AG04450 (cell line): Measurements from ENCODE around the gene CDC42. TPM values are rescaled to one million over a fixed set of nuclear protein-coding genes. Genes with fewer than 3 reads are reported as not detected.

Source experiments
- CTCF ChIA-PET: fragments of 300-600, 350-600 bp; formaldehyde crosslinking; extraction: SDS; loops from one replicate; lab custom pipeline; 2022; ENCODE audit warnings: antibody characterized with exemption, inconsistent platforms; lab: Charles Lee
- POLR2A ChIA-PET: fragments of 350-600 bp; formaldehyde crosslinking; extraction: SDS; loops from one replicate; lab custom pipeline; 2021; ENCODE audit warnings: antibody characterized with exemption, inconsistent platforms; lab: Yijun Ruan, JAX
- DNase-seq: peaks from one replicate; pipeline ENCODE4 v3.0.0-alpha.2; 2011; ENCODE audit warnings: low read depth, low spot score
- H3K27ac ChIP-seq: one replicate; pipeline ENCODE4 v1.5.1; 2012; ENCODE audit warnings: low read depth, low read length, control low read depth
- H3K27me3 ChIP-seq: one replicate; pipeline ENCODE4 v1.6.0; 2012; ENCODE audit warnings: low read length; ENCODE audit not compliant: control insufficient read depth, insufficient read depth
- H3K4me3 ChIP-seq: 2 replicates; pipeline ENCODE4 v1.5.1; 2011; ENCODE audit warnings: mild to moderate bottlenecking, low read depth, low read length, control low read depth
- H3K9me3 ChIP-seq: 2 replicates; pipeline ENCODE4 v1.5.1; 2012; ENCODE audit warnings: low read length; ENCODE audit not compliant: control insufficient read depth, insufficient read depth
- polyA plus RNA-seq: library from polyadenylated mRNA; depleted of rRNA; stranded (reverse); fragments of >200 nt; gene quantifications from 2 replicates; pipeline ENCODE4 v1.2.3, GENCODE V29; 2011
- TF ChIP-seq, protein P1 (sequence below): IDR thresholded peaks from 2 replicates; pipeline ENCODE4 v1.5.1; 2011; ENCODE audit warnings: low read depth, low read length, control low read depth, inconsistent platforms

Gene CDC42
- polyA plus RNA-seq, 1 experiment: 400 TPM

- no peak overlapping the region for H3K4me3 ChIP-seq
- H3K9me3 ChIP-seq: no peaks in the 10 kb centered on the region
- TF ChIP-seq, protein P1, sequence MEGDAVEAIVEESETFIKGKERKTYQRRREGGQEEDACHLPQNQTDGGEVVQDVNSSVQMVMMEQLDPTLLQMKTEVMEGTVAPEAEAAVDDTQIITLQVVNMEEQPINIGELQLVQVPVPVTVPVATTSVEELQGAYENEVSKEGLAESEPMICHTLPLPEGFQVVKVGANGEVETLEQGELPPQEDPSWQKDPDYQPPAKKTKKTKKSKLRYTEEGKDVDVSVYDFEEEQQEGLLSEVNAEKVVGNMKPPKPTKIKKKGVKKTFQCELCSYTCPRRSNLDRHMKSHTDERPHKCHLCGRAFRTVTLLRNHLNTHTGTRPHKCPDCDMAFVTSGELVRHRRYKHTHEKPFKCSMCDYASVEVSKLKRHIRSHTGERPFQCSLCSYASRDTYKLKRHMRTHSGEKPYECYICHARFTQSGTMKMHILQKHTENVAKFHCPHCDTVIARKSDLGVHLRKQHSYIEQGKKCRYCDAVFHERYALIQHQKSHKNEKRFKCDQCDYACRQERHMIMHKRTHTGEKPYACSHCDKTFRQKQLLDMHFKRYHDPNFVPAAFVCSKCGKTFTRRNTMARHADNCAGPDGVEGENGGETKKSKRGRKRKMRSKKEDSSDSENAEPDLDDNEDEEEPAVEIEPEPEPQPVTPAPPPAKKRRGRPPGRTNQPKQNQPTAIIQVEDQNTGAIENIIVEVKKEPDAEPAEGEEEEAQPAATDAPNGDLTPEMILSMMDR: no peak
- DNase-seq: no peak
- H3K27ac ChIP-seq: no peak overlapping the region
- CTCF ChIA-PET: interaction anchor here (1.0 to 2.2 kb wide), 4 partner anchors 8 to 312 kb away, joined by 3 to 18 read pairs (median 6); no protein-coding TSS in a partner anchor
- H3K27me3 ChIP-seq: no peaks in the 10 kb centered on the region
- POLR2A ChIA-PET: no interaction called here
Observed at GRCh38 chr1:22104094-22104493, 51.6 kb downstream of the CDC42 start.

DNA sequence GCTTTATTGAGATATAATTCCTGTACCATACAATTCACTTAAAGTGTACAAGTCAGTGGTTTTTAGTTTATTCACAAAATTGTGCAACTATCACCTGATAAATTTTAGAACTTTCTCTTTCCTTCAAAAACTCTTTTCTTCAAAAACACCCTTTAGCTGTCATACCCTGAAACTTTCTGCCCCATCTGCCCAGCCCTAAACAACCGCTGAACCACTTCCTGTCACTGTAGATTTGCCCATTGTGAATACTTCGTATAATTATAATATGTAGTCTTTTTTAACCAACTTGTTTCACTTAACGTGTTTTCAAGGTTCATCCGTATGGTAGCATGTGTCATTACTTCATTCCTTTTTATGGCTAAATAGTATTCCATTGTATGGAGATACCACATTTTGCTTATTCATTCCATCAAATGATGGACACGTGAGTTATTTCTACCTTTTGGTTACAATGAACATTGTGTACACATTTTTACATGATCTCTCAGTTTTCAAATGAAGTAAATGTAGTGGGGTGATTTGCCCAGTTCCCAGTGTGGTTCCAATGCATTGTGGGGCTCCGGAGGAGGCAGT is 52.4 kb downstream of the CDC42 start:
- ChIA-PET CTCF (interaction anchor here (0.6 to 2.9 kb wide), 19 partner anchors 9 to 639 kb away, joined by 3 to 20 read pairs (median 5); no protein-coding TSS in a partner anchor), POLR2A (no interaction called here)
- Histone ChIP-seq H3K9me3 (no peaks in the 10 kb centered on the region), H3K27me3 (no peaks in the 10 kb centered on the region), H3K27ac (no peak overlapping the region), H3K4me3 (no peak overlapping the region)
- DNase-seq: no peak
- TF ChIP-seq, protein P1: no peak

- CTCF ChIA-PET: interaction anchor here (0.6 to 2.9 kb wide), 19 partner anchors 8 to 638 kb away, joined by 3 to 20 read pairs (median 5); no protein-coding TSS in a partner anchor
- Histone ChIP-seq H3K27ac (no peak overlapping the region), H3K4me3 (no peak overlapping the region), H3K27me3 (no peaks in the 10 kb centered on the region), H3K9me3 (no peaks in the 10 kb centered on the region)
- DNase-seq: peak; percentile 41
- POLR2A ChIA-PET: no interaction called here
- TF ChIP-seq, protein P1: peak; percentile 88
Observed at GRCh38 chr1:22105611-22106207, 53.2 kb downstream of the CDC42 start.

DNA sequence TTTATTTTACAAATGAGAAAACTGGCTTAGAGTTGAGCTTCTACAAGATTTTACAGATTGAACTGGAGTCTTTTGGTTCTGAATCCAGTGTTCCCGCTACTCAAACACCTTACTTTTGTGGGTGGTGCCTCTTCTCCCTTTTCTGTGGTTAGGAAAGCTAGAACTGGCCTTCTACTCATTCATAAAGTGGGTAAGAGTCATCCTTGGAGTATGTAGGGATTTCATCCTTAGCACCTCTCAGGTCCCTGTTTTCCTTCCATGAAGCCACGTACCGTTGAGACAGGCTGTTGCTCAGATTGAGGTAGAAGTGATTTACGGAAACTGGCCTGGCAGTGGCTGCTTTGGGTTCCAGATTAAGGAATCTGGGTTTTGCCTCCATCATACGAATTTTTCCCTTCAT is 54.6 kb downstream of the CDC42 start:
- ChIA-PET CTCF (interaction anchor here (0.7 to 2.9 kb wide), 3 partner anchors 34 to 309 kb away, joined by 3 to 20 read pairs (median 5); no protein-coding TSS in a partner anchor), POLR2A (no interaction called here)
- TF ChIP-seq, protein P1: no peak
- H3K9me3 ChIP-seq: no peaks in the 10 kb centered on the region
- H3K27ac ChIP-seq: no peak overlapping the region
- H3K4me3 ChIP-seq: no peak overlapping the region
- no peaks in the 10 kb centered on the region for H3K27me3 ChIP-seq
- DNase-seq: no peak
